ENCODE results near the gene IRF7. TPM values are rescaled to one million over a fixed set of nuclear protein-coding genes. Genes with fewer than 3 reads are reported as not detected.

Gene IRF7
- total RNA-seq, 1 experiment from 2014 or later = 9.5 TPM

DNA sequence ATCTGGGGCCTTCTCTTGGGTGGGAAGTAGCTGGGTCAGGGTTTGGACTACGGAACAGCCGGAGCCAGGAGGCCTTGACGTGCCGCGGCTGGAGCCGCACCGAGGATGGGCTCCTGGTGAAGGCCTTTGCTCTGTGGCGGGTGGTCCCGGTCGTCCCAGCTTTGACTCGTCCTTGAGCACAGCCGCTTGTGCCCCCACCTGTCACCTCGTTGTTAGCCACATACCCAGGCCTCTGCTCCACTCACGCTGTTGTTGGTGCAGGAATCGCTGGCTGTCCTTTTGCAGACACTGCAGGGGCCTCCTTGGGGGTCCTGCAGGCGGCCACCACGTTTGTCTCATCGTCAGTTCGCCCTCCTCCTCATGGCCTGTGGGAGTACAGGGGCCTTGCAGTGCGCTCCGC lies 22.4 kb downstream of the IRF7 start:
- H3K4me3 Mint-ChIP-seq (ENCODE audit: unreplicated experiment) = no peak overlapping the region
- intact Hi-C loops (cut with micrococcal nuclease) = no loop called here
- H3K4me1 Mint-ChIP-seq (ENCODE audit: insufficient read depth, unreplicated experiment) = no peaks in the 10 kb centered on the region
- no peaks in the 10 kb centered on the region for H3K9me3 Mint-ChIP-seq (ENCODE audit: unreplicated experiment)
- DNase-seq (ENCODE audit: unreplicated experiment) = no peak
- H3K27ac Mint-ChIP-seq (ENCODE audit: low read depth, unreplicated experiment) = peak overlapping the region; percentile 66
- no peak for TF ChIP-seq CTCF (IDR thresholded peaks at IDR 0.05; ENCODE audit: unreplicated experiment)
- peaks cover 73% of the 10 kb centered on the region for H3K36me3 Mint-ChIP-seq (ENCODE audit: insufficient read depth, unreplicated experiment)
- no peaks in the 10 kb centered on the region for H3K27me3 Mint-ChIP-seq (ENCODE audit: insufficient read depth, unreplicated experiment)
- BruUV-seq (replicated peaks) = no TSS peak
- POLR2A ChIA-PET = no interaction called here
- CTCF ChIA-PET = no interaction called here

GRCh38 chr11:592918-593317 lies 22.8 kb downstream of the IRF7 start:
- no peak for DNase-seq (ENCODE audit: unreplicated experiment)
- intact Hi-C loops (cut with micrococcal nuclease) = no loop called here
- Mint-ChIP-seq H3K36me3 (ENCODE audit: insufficient read depth, unreplicated experiment) (peaks cover 74% of the 10 kb centered on the region), H3K4me1 (ENCODE audit: insufficient read depth, unreplicated experiment) (no peaks in the 10 kb centered on the region), H3K27me3 (ENCODE audit: insufficient read depth, unreplicated experiment) (no peaks in the 10 kb centered on the region), H3K4me3 (ENCODE audit: unreplicated experiment) (no peak overlapping the region), H3K27ac (ENCODE audit: low read depth, unreplicated experiment) (peak overlapping the region; percentile 66), H3K9me3 (ENCODE audit: unreplicated experiment) (no peaks in the 10 kb centered on the region)
- no peak for TF ChIP-seq CTCF (IDR thresholded peaks at IDR 0.05; ENCODE audit: unreplicated experiment)
- CTCF ChIA-PET = no interaction called here
- no TSS peak for BruUV-seq (replicated peaks)
- POLR2A ChIA-PET = no interaction called here

- no peak overlapping the region for H3K4me3 Mint-ChIP-seq (ENCODE audit: unreplicated experiment)
- peaks cover 78% of the 10 kb centered on the region for H3K36me3 Mint-ChIP-seq (ENCODE audit: insufficient read depth, unreplicated experiment)
These were observed 23.2 kb downstream of the IRF7 start for GRCh38 chr11:592501-592900.

DNA sequence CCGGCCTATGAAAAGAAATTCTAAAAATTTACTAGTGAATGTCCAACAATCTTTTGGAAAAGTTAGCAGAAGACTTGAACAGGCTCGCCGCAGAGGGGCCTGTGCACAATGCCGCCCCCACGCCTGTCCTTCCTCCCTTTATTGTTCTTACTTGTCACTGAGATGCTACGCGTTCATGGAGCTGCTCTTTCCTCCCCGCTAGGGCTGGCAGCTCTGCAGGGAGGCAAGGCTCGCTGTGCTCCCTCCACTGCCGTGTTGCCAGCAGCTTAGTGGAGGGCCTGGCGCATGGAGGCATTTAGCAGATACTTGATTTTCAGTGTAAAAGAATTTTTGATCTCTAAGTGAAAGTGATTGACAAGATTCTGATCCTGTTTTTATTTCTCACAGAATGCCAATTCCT lies 24.8 kb downstream of the IRF7 start:
- no peak for TF ChIP-seq CTCF (IDR thresholded peaks at IDR 0.05; ENCODE audit: unreplicated experiment)
- no peaks in the 10 kb centered on the region for H3K4me1 Mint-ChIP-seq (ENCODE audit: insufficient read depth, unreplicated experiment)
- no peak for DNase-seq (ENCODE audit: unreplicated experiment)
- H3K4me3 Mint-ChIP-seq (ENCODE audit: unreplicated experiment) = no peak overlapping the region
- intact Hi-C loops (cut with micrococcal nuclease) = no loop called here
- ChIA-PET POLR2A (interaction anchor here (0.8 kb wide), 1 partner anchor 14 kb away, joined by 3 read pairs; no protein-coding TSS in a partner anchor), CTCF (no interaction called here)
- peaks cover 82% of the 10 kb centered on the region for H3K36me3 Mint-ChIP-seq (ENCODE audit: insufficient read depth, unreplicated experiment)
- BruUV-seq (replicated peaks) = no TSS peak
- no peaks in the 10 kb centered on the region for H3K27me3 Mint-ChIP-seq (ENCODE audit: insufficient read depth, unreplicated experiment)
- H3K9me3 Mint-ChIP-seq (ENCODE audit: unreplicated experiment) = no peaks in the 10 kb centered on the region
- H3K27ac Mint-ChIP-seq (ENCODE audit: low read depth, unreplicated experiment) = no peak overlapping the region

More at GRCh38 chr11:592501-592900, 23.2 kb downstream of the IRF7 start:
- BruUV-seq (replicated peaks) = no TSS peak
- ChIA-PET CTCF (no interaction called here), POLR2A (no interaction called here)
- Mint-ChIP-seq H3K4me1 (ENCODE audit: insufficient read depth, unreplicated experiment) (no peaks in the 10 kb centered on the region), H3K27ac (ENCODE audit: low read depth, unreplicated experiment) (no peak overlapping the region), H3K9me3 (ENCODE audit: unreplicated experiment) (no peaks in the 10 kb centered on the region), H3K27me3 (ENCODE audit: insufficient read depth, unreplicated experiment) (no peaks in the 10 kb centered on the region)
- no peak for TF ChIP-seq CTCF (IDR thresholded peaks at IDR 0.05; ENCODE audit: unreplicated experiment)
- intact Hi-C loops (cut with micrococcal nuclease) = no loop called here
- no peak for DNase-seq (ENCODE audit: unreplicated experiment)

All from MCF 10A (cell line).